RWPE1 (cell line): ENCODE measurements around the gene HOXD10.

ENCODE experiments used
- CTCF ChIA-PET: fragments of 350-600 bp; sonication (Branson Sonifier 250); formaldehyde crosslinking; extraction: SDS; loops from one replicate; lab custom pipeline; 2021; lab: Yijun Ruan, JAX
- POLR2A ChIA-PET: fragments of 400-600 bp; formaldehyde crosslinking; extraction: SDS; loops from one replicate; lab custom pipeline; 2020; ENCODE audit warnings: antibody characterized with exemption; ENCODE audit not compliant: low non-redundant PET; lab: Yijun Ruan, JAX
- DNase-seq: peaks from one replicate; pipeline ENCODE4 v3.0.0; 2012; ENCODE audit warnings: low spot score
- H3K27ac ChIP-seq: fragments of 450-650 bp; 2 replicates; pipeline ENCODE4 v1.5.1; 2017
- CTCF ChIP-seq: fragments of 450-650 bp; conservative IDR thresholded peaks from 2 replicates; pipeline ENCODE4 v1.5.1; 2017; ENCODE audit warnings: low read depth, mild to moderate bottlenecking

Gene HOXD10

GRCh38 chr2:176082525-176082823 is 34.1 kb upstream of the HOXD10 start:
- no peak for TF ChIP-seq CTCF
- POLR2A ChIA-PET = no interaction called here
- CTCF ChIA-PET = interaction anchor here (0.6 kb wide), 1 partner anchor 225 kb away, joined by 3 read pairs; no protein-coding TSS in a partner anchor
- no peak for DNase-seq
- no peak overlapping the region for H3K27ac ChIP-seq

GRCh38 chr2:176082824-176083751 is 33.5 kb upstream of the HOXD10 start:
- H3K27ac ChIP-seq = no peak overlapping the region
- TF ChIP-seq CTCF = no peak
- ChIA-PET POLR2A (no interaction called here), CTCF (interaction anchor here (0.6 kb wide), 2 partner anchors 226 to 687 kb away, joined by 3 to 4 read pairs; no protein-coding TSS in a partner anchor)
- DNase-seq = no peak

- POLR2A ChIA-PET = no interaction called here
- DNase-seq = no peak
- CTCF ChIA-PET = interaction anchor here (0.7 kb wide), 1 partner anchor 48 kb away, joined by 3 read pairs; no protein-coding TSS in a partner anchor
- H3K27ac ChIP-seq = no peak within 1 kb of the TSS
- no peak for TF ChIP-seq CTCF
Measured at GRCh38 chr2:176083796-176084261, 32.7 kb upstream of the HOXD10 start, which contains the start of gene EVX2. Gene EVX2, minus strand, starts transcription at chr2:176083962. Its CDS starts 186 bp downstream, at chr2:176083776.

- no peak for DNase-seq
- ChIA-PET POLR2A (no interaction called here), CTCF (interaction anchor here (0.7 to 0.8 kb wide), 2 partner anchors 47 to 708 kb away, joined by 3 read pairs; no protein-coding TSS in a partner anchor)
- no peak overlapping the region for H3K27ac ChIP-seq
- no peak for TF ChIP-seq CTCF
Measured at GRCh38 chr2:176084611-176085119, 31.9 kb upstream of the HOXD10 start.

GRCh38 chr2:176085120-176085788 is 31.3 kb upstream of the HOXD10 start:
- ChIA-PET POLR2A (no interaction called here), CTCF (interaction anchor here (0.7 to 1.1 kb wide), 5 partner anchors 84 to 708 kb away, joined by 3 to 7 read pairs (median 3); no protein-coding TSS in a partner anchor)
- DNase-seq = no peak
- TF ChIP-seq CTCF = no peak
- no peak overlapping the region for H3K27ac ChIP-seq
